GM12878 (cell line): ENCODE data around the gene LEUTX. TPM values are rescaled to one million over a fixed set of nuclear protein-coding genes. Genes with fewer than 3 reads are reported as not detected.

Experiments used
- ATAC-seq: fragments of 200-7000 bp; cut with Tn5 transposase; 3 replicates; pipeline ENCODE4 v1.9.1; 2020; ENCODE audit warnings: mild to moderate bottlenecking, moderate library complexity
- BruUV-seq: library from RNA; stranded (reverse); fragments of 400-500 nt; replicated peaks from 2 replicates; lab custom pipeline; 2021; lab: Mats Ljungman, UMichigan
- CTCF ChIA-PET: fragments of 300-600 bp; sonication (Branson Sonifier 250); formaldehyde crosslinking; extraction: SDS; loops from one replicate; lab custom pipeline; 2021; ENCODE audit warnings: inconsistent platforms; lab: Yijun Ruan, JAX
- POLR2A ChIA-PET: fragments of 350-600 bp; formaldehyde crosslinking; extraction: SDS; loops from one replicate; lab custom pipeline; 2021; ENCODE audit warnings: inconsistent platforms; lab: Charles Lee
- RAD21 ChIA-PET: fragments of 300-600 bp; sonication (Branson Sonifier 250); formaldehyde crosslinking; loops from one replicate; lab custom pipeline; 2023; ENCODE audit warnings: antibody characterized with exemption; ENCODE audit not compliant: unreplicated experiment; lab: Charles Lee
- SMC1A ChIA-PET: fragments of 300-600 bp; sonication (Branson Sonifier 250); formaldehyde crosslinking; loops from one replicate; lab custom pipeline; 2023; ENCODE audit not compliant: unreplicated experiment, uncharacterized antibody; lab: Charles Lee
- DNase-seq: peaks from one replicate; pipeline ENCODE4 v3.0.0-alpha.2; 2011; ENCODE audit warnings: low read depth, low spot score
- FAIRE-seq: peaks from 3 replicates; lab custom pipeline; 2011; peaks lifted over from hg19 to GRCh38; lab: Jason Lieb, UNC
- H2AFZ ChIP-seq: 2 replicates; pipeline ENCODE4 v1.6.0; 2011; ENCODE audit warnings: low read depth, low read length, control low read depth; ENCODE audit not compliant: control insufficient read depth
- H3K27ac ChIP-seq: 2 replicates; pipeline ENCODE4 v1.5.1; 2011; ENCODE audit warnings: control low read depth; ENCODE audit not compliant: control insufficient read depth, insufficient read depth
- H3K27me3 ChIP-seq, 2 experiments: replicated peaks in 1 of 2; 2 replicates each; pipeline versions ENCODE4 v1.6.0 to v1.6.1; 2011; ENCODE audit warnings: low read length in 1 of 2; ENCODE audit not compliant: control insufficient read depth in 2 of 2, insufficient read depth in 2 of 2
- H3K36me3 ChIP-seq, 2 experiments: 2 replicates each; pipeline ENCODE4 v1.5.1; 2011; ENCODE audit warnings: low read length in 1 of 2; ENCODE audit not compliant: control insufficient read depth in 2 of 2, insufficient read depth in 2 of 2
- H3K4me1 ChIP-seq: 2 replicates; pipeline ENCODE4 v1.6.1; 2011; ENCODE audit warnings: mild to moderate bottlenecking, low read length, moderate library complexity, mixed read lengths; ENCODE audit not compliant: control insufficient read depth, insufficient read depth
- H3K4me2 ChIP-seq: 2 replicates; pipeline ENCODE4 v1.6.0; 2011; ENCODE audit warnings: control low read depth; ENCODE audit not compliant: control insufficient read depth, insufficient read depth
- H3K4me3 ChIP-seq: fragments of 200-600 bp; sonication (generic); 2 replicates; pipeline ENCODE4 v1.5.1; 2016
- H3K79me2 ChIP-seq: 2 replicates; pipeline ENCODE4 v1.6.0; 2011; ENCODE audit warnings: low read length; ENCODE audit not compliant: control insufficient read depth, insufficient read depth
- H3K9ac ChIP-seq: 2 replicates; pipeline ENCODE4 v1.8.0; 2011; ENCODE audit warnings: low read length, control low read depth, mixed read lengths; ENCODE audit not compliant: control insufficient read depth, insufficient read depth
- H3K9me3 ChIP-seq: replicated peaks from 3 replicates; pipeline ENCODE4 v1.5.1; 2011; ENCODE audit warnings: mild to moderate bottlenecking, low read length; ENCODE audit not compliant: control insufficient read depth, insufficient read depth
- H4K20me1 ChIP-seq: 2 replicates; pipeline ENCODE4 v1.6.0; 2011; ENCODE audit not compliant: control insufficient read depth, insufficient read depth
- BCLAF1 ChIP-seq: fragments of 450-650 bp; IDR thresholded peaks from 2 replicates; pipeline ENCODE4 v1.6.1; 2017; ENCODE audit warnings: antibody characterized with exemption, mild to moderate bottlenecking, moderate library complexity
- CREB1 ChIP-seq: IDR thresholded peaks from 2 replicates; pipeline ENCODE4 v1.6.1; 2012; ENCODE audit warnings: low read depth, mild to moderate bottlenecking, inconsistent platforms
- HCFC1 ChIP-seq: fragments of 150-350 bp; IDR thresholded peaks from 2 replicates; pipeline ENCODE4 v1.6.1; 2014; ENCODE audit warnings: low read length
- NR2C2 ChIP-seq: IDR thresholded peaks from 2 replicates; pipeline ENCODE4 v1.6.1; 2011; ENCODE audit warnings: borderline replicate concordance, low read depth; ENCODE audit not compliant: control insufficient read depth, insufficient read length
- PML ChIP-seq: IDR thresholded peaks from 2 replicates; pipeline ENCODE4 v1.6.1; 2012; ENCODE audit warnings: low read length, inconsistent platforms
- RB1 ChIP-seq: fragments of 450-650 bp; formaldehyde crosslinking; IDR thresholded peaks from 2 replicates; pipeline ENCODE4 v1.6.1; 2017; ENCODE audit warnings: mild to moderate bottlenecking, borderline replicate concordance
- REST ChIP-seq: IDR thresholded peaks from 2 replicates; pipeline ENCODE4 v1.6.1; 2012; ENCODE audit warnings: mild to moderate bottlenecking, low read depth, low read length
- SRF ChIP-seq, 2 experiments: IDR thresholded peaks; 2 replicates each; pipeline ENCODE4 v1.6.1; 2011; ENCODE audit warnings: low read depth in 2 of 2, low read length in 2 of 2, mild to moderate bottlenecking in 1 of 2, moderate library complexity in 1 of 2
- TBL1XR1 ChIP-seq: IDR thresholded peaks from 2 replicates; pipeline ENCODE4 v1.6.1; 2012; ENCODE audit warnings: low read depth, low read length, improper control_type of control experiment
- TCF3 ChIP-seq: IDR thresholded peaks from 2 replicates; pipeline ENCODE4 v1.6.1; 2012; ENCODE audit warnings: low read depth, mild to moderate bottlenecking, low read length, borderline replicate concordance; ENCODE audit not compliant: insufficient read depth
- YY1 ChIP-seq: IDR thresholded peaks from 2 replicates; pipeline ENCODE4 v1.6.1; 2011; ENCODE audit warnings: low read depth, mild to moderate bottlenecking, low read length
- ZBED1 ChIP-seq: IDR thresholded peaks from 2 replicates; pipeline ENCODE4 v1.6.1; 2016; ENCODE audit warnings: borderline replicate concordance
- WGBS: methylation state at CpG from one replicate; pipeline ENCODE4 v1.1.6; 2016; ENCODE audit warnings: low lambda C conversion rate; ENCODE audit not compliant: insufficient replicate concordance, insufficient coverage; ENCODE audit errors: missing lambda C conversion rate; 5-methylcytosine and 5-hydroxymethylcytosine counted together
- in situ Hi-C: fragments of 300-500 bp; cut with MboI; formaldehyde crosslinking; loops from 9 replicates; pipeline ENCODE4 v1.14.3; 2018; ENCODE audit warnings: mixed read lengths
- intact Hi-C: fragments of 100-400 bp; cut with micrococcal nuclease; formaldehyde crosslinking; loops from one replicate; pipeline ENCODE4 v1.14.2; 2022; ENCODE audit not compliant: unreplicated experiment
- polyA plus RNA-seq, 11 experiments: library from polyadenylated mRNA; depleted of rRNA in 4 of 11; unstranded in 6 of 11; stranded (reverse) in 5 of 11; fragments of >200 nt; fragmentation: Nextera tagmentation in 4 of 11; fragmentation: Illumina TruSeq in 1 of 11; extraction: Ambion mirVana in 4 of 11; extraction: Trizol in 1 of 11; gene quantifications; 1 replicate in 1 of 11; 2 replicates in 10 of 11; pipeline versions ENCODE4 v1.2.1 to v1.2.3, GENCODE V29; 2011 to 2016; ENCODE audit warnings: inconsistent platforms in 2 of 11, missing spikeins in 2 of 11, low read depth in 1 of 11
- total RNA-seq, 4 experiments: library from RNA; depleted of rRNA in 3 of 4; stranded (reverse); fragments of >200 nt in 3 of 4; fragmentation: Illumina TruSeq in 1 of 4; extraction: Trizol in 1 of 4; gene quantifications; 2 replicates each; pipeline versions ENCODE4 v1.2.1 to v1.2.3, GENCODE V29; 2013 to 2021

Gene LEUTX
- total and polyA plus RNA-seq, 10 of the 15 experiments (the other 5 are each of a cell fraction or from before 2014, with no cell fraction given) = 0.29 to 0.46 (median 0.40) TPM; not detected in 4

- POLR2A ChIA-PET = interaction anchor here (0.8 kb wide), 1 partner anchor 154 kb away, joined by 3 read pairs; no protein-coding TSS in a partner anchor
- no peak for ATAC-seq
- 92% methylated on average over 10 of the region's 10 CpGs for WGBS
- H2AFZ ChIP-seq = no peak overlapping the region
- no peak overlapping the region for H3K9ac ChIP-seq
- RAD21 ChIA-PET = interaction anchor here (1.4 kb wide), 1 partner anchor 27 kb away, joined by 3 read pairs; no protein-coding TSS in a partner anchor
- no peak overlapping the region for H3K4me3 ChIP-seq
- peaks cover 24% of the 10 kb centered on the region in 2 experiments for H3K36me3 ChIP-seq
- H3K4me2 ChIP-seq = no peak overlapping the region
- CTCF ChIA-PET = interaction anchor here (1.8 to 4.1 kb wide), 3 partner anchors 14 to 156 kb away, joined by 8 to 19 read pairs (median 9); no protein-coding TSS in a partner anchor
- intact Hi-C loops = no loop called here
- BruUV-seq = no TSS peak
- DNase-seq = no peak
- H3K27me3 ChIP-seq = no peaks in the 10 kb centered on the region
- H3K4me1 ChIP-seq = peaks cover 20% of the 10 kb centered on the region
- SMC1A ChIA-PET = interaction anchor here (1.1 to 2.2 kb wide), 3 partner anchors 13 to 34 kb away, joined by 3 to 6 read pairs (median 4); no protein-coding TSS in a partner anchor
- no peaks in the 10 kb centered on the region for H3K9me3 ChIP-seq
- no peak for FAIRE-seq
- peaks cover 15% of the 10 kb centered on the region for H3K79me2 ChIP-seq
- H3K27ac ChIP-seq = no peak overlapping the region
- no peaks in the 10 kb centered on the region for H4K20me1 ChIP-seq
- TF ChIP-seq NR2C2 (no peak), RB1 (no peak), TCF3 (no peak), HCFC1 (no peak), YY1 (no peak), SRF (IDR thresholded peaks at IDR 0.05; ENCODE audit: low read depth in 2 of 2, low read length in 2 of 2) (no peak), BCLAF1 (no peak), CREB1 (no peak), REST (no peak), TBL1XR1 (no peak), ZBED1 (no peak), PML (no peak)
- TF ChIP-seq, all 136 proteins: peak for 0
- in situ Hi-C loops = no loop called here
These were observed 51.1 kb downstream of the LEUTX start for GRCh38 chr19:39829702-39830275.
